K562 treated with DMSO at 1 percent for 4 hours (cell line): ENCODE results near the gene LRIG3. TPM values are rescaled to one million over a fixed set of nuclear protein-coding genes. Genes with fewer than 3 reads are reported as not detected.

Source experiments
- total RNA-seq: library from RNA; unstranded; fragments of 300-600 nt; gene quantifications from 2 replicates; pipeline ENCODE4 v1.2.3, GENCODE V29; 2022; ENCODE audit not compliant: insufficient read depth

The LRIG3 gene
- not detected in 2 replicates for total RNA-seq

GRCh38 chr12:58920102-58920960, at the start of gene LRIG3:
Gene LRIG3 (minus strand): TSS chr12:58920504. CDS start chr12:58920235, 269 bp downstream.

